ENCODE results near the gene PIR. TPM values are rescaled to one million over a fixed set of nuclear protein-coding genes. Genes with fewer than 3 reads are reported as not detected.

Gene PIR
- total and polyA plus RNA-seq, 2 donors (not counting 1 experiment from before 2014, with no cell fraction given), result 0.22 TPM; not detected in 1

- H3K27ac Mint-ChIP-seq, result no peak within 1 kb of the TSS
- no peak within 1 kb of the TSS for H3K4me3 Mint-ChIP-seq
- Histone ChIP-seq H3K79me2 (ENCODE audit: control insufficient read depth, insufficient read depth, low read length) (no peaks in the 10 kb centered on the region), H3K9me3 (ENCODE audit: control extremely low read depth in 1 of 3, control insufficient read depth in 2 of 3, insufficient read depth in 1 of 3, low read length in 2 of 3) (no peaks in the 10 kb centered on the region), H3K4me2 (replicated peaks; ENCODE audit: low read depth, low read length, poor library complexity, severe bottlenecking) (no peak within 1 kb of the TSS), H3K27me3 (replicated peaks in 1 of 4; ENCODE audit: control extremely low read depth in 1 of 4, control insufficient read depth in 3 of 4, insufficient read depth in 4 of 4, low read length in 3 of 4) (no peaks in the 10 kb centered on the region), H3K9ac (ENCODE audit: low read length) (no peak within 1 kb of the TSS), H4K20me1 (ENCODE audit: control insufficient read depth, insufficient read depth, low read length, poor library complexity, severe bottlenecking) (no peaks in the 10 kb centered on the region), H3K36me3 (replicated peaks in 1 of 2; ENCODE audit: control extremely low read depth in 1 of 2, control insufficient read depth in 1 of 2, extremely low read depth in 1 of 2, insufficient read depth in 2 of 2, low read length in 1 of 2) (no peaks in the 10 kb centered on the region), H3K4me1 (ENCODE audit: control insufficient read depth in 2 of 2, insufficient read depth in 2 of 2, low read length in 2 of 2) (no peaks in the 10 kb centered on the region), H3K27ac (ENCODE audit: low read length in 2 of 2) (no peak within 1 kb of the TSS), H2AFZ (ENCODE audit: insufficient read depth, low read depth, low read length, poor library complexity, severe bottlenecking) (no peak within 1 kb of the TSS), H3K4me3 (ENCODE audit: control extremely low read depth in 1 of 5, extremely low read depth in 1 of 5, insufficient read depth in 1 of 5, low read depth in 2 of 5, low read length in 4 of 5) (no peak within 1 kb of the TSS)
- CTCF ChIA-PET, result no interaction called here
- H3K27me3 Mint-ChIP-seq, result peaks cover 4% of the 10 kb centered on the region
- no peaks in the 10 kb centered on the region for H3K9me3 Mint-ChIP-seq (ENCODE audit: insufficient read depth)
- DNase-seq, result no peak
- WGBS (ENCODE audit: insufficient coverage), result 100% methylated on average over 1 of the region's 2 CpGs
- POLR2A ChIA-PET, result no interaction called here
- intact Hi-C loops (cut with micrococcal nuclease), result no loop called here
- TF ChIP-seq CTCF (IDR thresholded peaks at IDR 0.05), result no peak
- no peak for TF ChIP-seq EZH2 (IDR thresholded peaks at IDR 0.05; ENCODE audit: borderline replicate concordance, insufficient read depth, low read depth, low read length, poor library complexity, severe bottlenecking)
- no peak for ATAC-seq (ENCODE audit: low read depth)
- H3K4me1 Mint-ChIP-seq, result no peaks in the 10 kb centered on the region
Measured at GRCh38 chrX:15384304-15384703, 108.8 kb downstream of the PIR start, which contains the start of gene VEGFD. VEGFD (minus strand) TSS chrX:15384413; CDS start chrX:15383946, 467 bp downstream.

- H3K4me3 Mint-ChIP-seq, result no peak overlapping the region
- no peaks in the 10 kb centered on the region for H3K4me1 Mint-ChIP-seq
- WGBS (ENCODE audit: insufficient coverage), result 80% methylated on average over 1 of the region's 8 CpGs
- H3K4me1 ChIP-seq (ENCODE audit: control insufficient read depth in 2 of 2, insufficient read depth in 2 of 2, low read length in 2 of 2), result no peaks in the 10 kb centered on the region
- peaks cover 4% of the 10 kb centered on the region for H3K27me3 Mint-ChIP-seq
- H3K9me3 Mint-ChIP-seq (ENCODE audit: insufficient read depth), result no peaks in the 10 kb centered on the region
- CTCF ChIA-PET, result interaction anchor here (1.2 kb wide), 1 partner anchor 9 kb away, joined by 3 read pairs; no protein-coding TSS in a partner anchor
- no peak overlapping the region for H3K4me2 ChIP-seq (replicated peaks; ENCODE audit: low read depth, low read length, poor library complexity, severe bottlenecking)
- no peak for ATAC-seq (ENCODE audit: low read depth)
- no peak overlapping the region for H3K4me3 ChIP-seq (ENCODE audit: control extremely low read depth in 1 of 5, extremely low read depth in 1 of 5, insufficient read depth in 1 of 5, low read depth in 2 of 5, low read length in 4 of 5)
- TF ChIP-seq CTCF (IDR thresholded peaks at IDR 0.05) (no peak), EZH2 (IDR thresholded peaks at IDR 0.05; ENCODE audit: borderline replicate concordance, insufficient read depth, low read depth, low read length, poor library complexity, severe bottlenecking) (no peak)
- no peak overlapping the region for H3K27ac Mint-ChIP-seq
- H3K27ac ChIP-seq (ENCODE audit: low read length in 2 of 2), result no peak overlapping the region
- H3K9me3 ChIP-seq (ENCODE audit: control extremely low read depth in 1 of 3, control insufficient read depth in 2 of 3, insufficient read depth in 1 of 3, low read length in 2 of 3), result no peaks in the 10 kb centered on the region
- POLR2A ChIA-PET, result no interaction called here
- H3K79me2 ChIP-seq (ENCODE audit: control insufficient read depth, insufficient read depth, low read length), result no peaks in the 10 kb centered on the region
- H2AFZ ChIP-seq (ENCODE audit: insufficient read depth, low read depth, low read length, poor library complexity, severe bottlenecking), result no peak overlapping the region
- no peaks in the 10 kb centered on the region for H3K36me3 ChIP-seq (replicated peaks in 1 of 2; ENCODE audit: control extremely low read depth in 1 of 2, control insufficient read depth in 1 of 2, extremely low read depth in 1 of 2, insufficient read depth in 2 of 2, low read length in 1 of 2)
- intact Hi-C loops (cut with micrococcal nuclease), result no loop called here
- no peaks in the 10 kb centered on the region for H4K20me1 ChIP-seq (ENCODE audit: control insufficient read depth, insufficient read depth, low read length, poor library complexity, severe bottlenecking)
- H3K27me3 ChIP-seq (replicated peaks in 1 of 4; ENCODE audit: control extremely low read depth in 1 of 4, control insufficient read depth in 3 of 4, insufficient read depth in 4 of 4, low read length in 3 of 4), result no peaks in the 10 kb centered on the region
- no peak for DNase-seq
- H3K9ac ChIP-seq (ENCODE audit: low read length), result no peak overlapping the region
Measured at GRCh38 chrX:15382813-15383212, 110.3 kb downstream of the PIR start.
